Renal cortex interstitium (tissue), 11 donors: Measurements from ENCODE around the gene ATXN1. TPM values are rescaled to one million over a fixed set of nuclear protein-coding genes. Genes with fewer than 3 reads are reported as not detected.

Experiments used
- DNase-seq, 11 donors: peaks; one replicate each; pipeline ENCODE4 v3.0.0-alpha.2; 2013; ENCODE audit warnings: low read depth in 9 of 11, low spot score in 4 of 11; ENCODE audit errors: extremely low read depth in 1 of 11
- polyA plus RNA-seq, 3 donors: library from polyadenylated mRNA; unstranded; fragments of 120-200 nt; gene quantifications; one replicate each; pipeline ENCODE4 v1.2.1, GENCODE V29; 2013; ENCODE audit not compliant: insufficient read length in 3 of 3

Gene ATXN1
- polyA plus RNA-seq, 3 donors, result 19.3 to 21.9 (median 19.4) TPM

- no peak for DNase-seq
Measured at GRCh38 chr6:16767765-16768476, 6.7 kb upstream of the ATXN1 start.

GRCh38 chr6:16766836-16767745 is 5.8 kb upstream of the ATXN1 start:
- DNase-seq, result no peak

- DNase-seq, result no peak
Measured at GRCh38 chr6:16766043-16766536, 4.8 kb upstream of the ATXN1 start.

GRCh38 chr6:16765235-16765634 is 4.0 kb upstream of the ATXN1 start:
- no peak for DNase-seq

GRCh38 chr6:16764188-16764950 is 3.1 kb upstream of the ATXN1 start:
- DNase-seq, result no peak

GRCh38 chr6:16762550-16763477 is 1.6 kb upstream of the ATXN1 start:
- peak in 2 of 11 donors; percentile 38 to 57 for DNase-seq

GRCh38 chr6:16762268-16762549 is 949 bp upstream of the ATXN1 start:
- DNase-seq, result peak in 2 of 11 donors; percentile 38 to 52

GRCh38 chr6:16761471-16762267 is 409 bp upstream of the ATXN1 start:
- DNase-seq, result peak in 8 of 11 donors; percentile 70 to 89 (median 78)

GRCh38 chr6:16759646-16760515 is 1.4 kb downstream of the ATXN1 start:
- peak in 8 of 11 donors; percentile 72 to 85 (median 79) for DNase-seq

GRCh38 chr6:16759181-16759645 is 2.0 kb downstream of the ATXN1 start:
- DNase-seq, result no peak

GRCh38 chr6:16758163-16758975 is 2.9 kb downstream of the ATXN1 start:
- DNase-seq, result no peak

GRCh38 chr6:16757332-16757731 is 3.9 kb downstream of the ATXN1 start:
- no peak for DNase-seq

GRCh38 chr6:16756660-16757255 is 4.5 kb downstream of the ATXN1 start:
- no peak for DNase-seq

- no peak for DNase-seq
Measured at GRCh38 chr6:16755544-16755943, 5.7 kb downstream of the ATXN1 start.

GRCh38 chr6:16754876-16755275 is 6.4 kb downstream of the ATXN1 start:
- DNase-seq, result no peak
